Measurements from ENCODE around the gene NEK2. TPM values are rescaled to one million over a fixed set of nuclear protein-coding genes. Genes with fewer than 3 reads are reported as not detected.
A peak's percentile ranks its signal among the peaks of the same experiment; 100 is the strongest.

Gene NEK2
- total and polyA plus RNA-seq, 5 donors from 2014 or later, result 0.81 to 1.5 (median 1.5) TPM

- Mint-ChIP-seq H3K27ac (peak overlapping the region in 1 of 3 donors; percentile 38), H3K9me3 (peaks cover 0 to 1% (median 0%) of the 10 kb centered on the region in 7 donors), H3K27me3 (no peaks in the 10 kb centered on the region), H3K4me3 (no peak overlapping the region), H3K36me3 (no peaks in the 10 kb centered on the region), H3K4me1 (no peaks in the 10 kb centered on the region)
- no peak for ATAC-seq (ENCODE audit: low read depth in 2 of 2)
- DNase-seq, result no peak
- Histone ChIP-seq H3K36me3 (ENCODE audit: control insufficient read depth, insufficient read depth, low read length) (no peaks in the 10 kb centered on the region), H3K27me3 (ENCODE audit: control insufficient read depth, insufficient read depth, low read length) (no peaks in the 10 kb centered on the region), H3K4me3 (ENCODE audit: low read depth, low read length) (no peak overlapping the region), H3K27ac (ENCODE audit: insufficient read depth, low read length, poor library complexity, severe bottlenecking) (no peak overlapping the region), H3K9me3 (ENCODE audit: control insufficient read depth in 2 of 2, low read length in 2 of 2) (no peaks in the 10 kb centered on the region), H3K4me1 (ENCODE audit: control insufficient read depth, insufficient read depth, low read length, poor library complexity, severe bottlenecking) (no peaks in the 10 kb centered on the region)
Measured at GRCh38 chr1:211635597-211636205, 39.7 kb downstream of the NEK2 start.

- no peaks in the 10 kb centered on the region for H3K4me1 ChIP-seq (ENCODE audit: control insufficient read depth, insufficient read depth, low read length, poor library complexity, severe bottlenecking)
- H3K9me3 ChIP-seq (ENCODE audit: control insufficient read depth in 2 of 2, low read length in 2 of 2), result no peaks in the 10 kb centered on the region
- H3K27ac ChIP-seq (ENCODE audit: insufficient read depth, low read length, poor library complexity, severe bottlenecking), result no peak overlapping the region
- ATAC-seq (ENCODE audit: low read depth in 2 of 2), result no peak
- no peaks in the 10 kb centered on the region for H3K27me3 ChIP-seq (ENCODE audit: control insufficient read depth, insufficient read depth, low read length)
- H3K27me3 Mint-ChIP-seq, result no peaks in the 10 kb centered on the region
- H3K36me3 Mint-ChIP-seq, result no peaks in the 10 kb centered on the region
- H3K9me3 Mint-ChIP-seq, result peaks cover 0 to 1% (median 0%) of the 10 kb centered on the region in 7 donors
- no peak for DNase-seq
- H3K27ac Mint-ChIP-seq, result no peak overlapping the region
- H3K36me3 ChIP-seq (ENCODE audit: control insufficient read depth, insufficient read depth, low read length), result no peaks in the 10 kb centered on the region
- H3K4me1 Mint-ChIP-seq, result no peaks in the 10 kb centered on the region
- no peak overlapping the region for H3K4me3 Mint-ChIP-seq
- H3K4me3 ChIP-seq (ENCODE audit: low read depth, low read length), result no peak overlapping the region
Measured at GRCh38 chr1:211634931-211635330, 40.5 kb downstream of the NEK2 start.

GRCh38 chr1:211634461-211634860, 41.0 kb downstream of the NEK2 start:
- Mint-ChIP-seq H3K4me3 (no peak overlapping the region), H3K27ac (no peak overlapping the region), H3K4me1 (no peaks in the 10 kb centered on the region), H3K27me3 (no peaks in the 10 kb centered on the region), H3K9me3 (peaks cover 0 to 1% (median 0%) of the 10 kb centered on the region in 7 donors), H3K36me3 (no peaks in the 10 kb centered on the region)
- Histone ChIP-seq H3K27ac (ENCODE audit: insufficient read depth, low read length, poor library complexity, severe bottlenecking) (no peak overlapping the region), H3K36me3 (ENCODE audit: control insufficient read depth, insufficient read depth, low read length) (no peaks in the 10 kb centered on the region), H3K27me3 (ENCODE audit: control insufficient read depth, insufficient read depth, low read length) (no peaks in the 10 kb centered on the region), H3K9me3 (ENCODE audit: control insufficient read depth in 2 of 2, low read length in 2 of 2) (no peaks in the 10 kb centered on the region), H3K4me1 (ENCODE audit: control insufficient read depth, insufficient read depth, low read length, poor library complexity, severe bottlenecking) (no peaks in the 10 kb centered on the region), H3K4me3 (ENCODE audit: low read depth, low read length) (no peak overlapping the region)
- no peak for DNase-seq
- no peak for ATAC-seq (ENCODE audit: low read depth in 2 of 2)

GRCh38 chr1:211633524-211633846, 41.9 kb downstream of the NEK2 start:
- H3K4me1 ChIP-seq (ENCODE audit: control insufficient read depth, insufficient read depth, low read length, poor library complexity, severe bottlenecking), result no peaks in the 10 kb centered on the region
- no peak overlapping the region for H3K4me3 ChIP-seq (ENCODE audit: low read depth, low read length)
- H3K9me3 ChIP-seq (ENCODE audit: control insufficient read depth in 2 of 2, low read length in 2 of 2), result no peaks in the 10 kb centered on the region
- H3K27me3 Mint-ChIP-seq, result no peaks in the 10 kb centered on the region
- H3K4me1 Mint-ChIP-seq, result no peaks in the 10 kb centered on the region
- ATAC-seq (ENCODE audit: low read depth in 2 of 2) (no peak), DNase-seq (no peak)
- H3K36me3 Mint-ChIP-seq, result no peaks in the 10 kb centered on the region
- no peaks in the 10 kb centered on the region for H3K36me3 ChIP-seq (ENCODE audit: control insufficient read depth, insufficient read depth, low read length)
- no peak overlapping the region for H3K4me3 Mint-ChIP-seq
- no peak overlapping the region for H3K27ac Mint-ChIP-seq
- no peak overlapping the region for H3K27ac ChIP-seq (ENCODE audit: insufficient read depth, low read length, poor library complexity, severe bottlenecking)
- H3K27me3 ChIP-seq (ENCODE audit: control insufficient read depth, insufficient read depth, low read length), result no peaks in the 10 kb centered on the region
- peaks cover 0 to 1% (median 0%) of the 10 kb centered on the region in 7 donors for H3K9me3 Mint-ChIP-seq

- Mint-ChIP-seq H3K27me3 (no peaks in the 10 kb centered on the region), H3K36me3 (no peaks in the 10 kb centered on the region), H3K4me3 (no peak overlapping the region), H3K27ac (no peak overlapping the region), H3K9me3 (peaks cover 0 to 1% (median 0%) of the 10 kb centered on the region in 7 donors), H3K4me1 (no peaks in the 10 kb centered on the region)
- H3K4me1 ChIP-seq (ENCODE audit: control insufficient read depth, insufficient read depth, low read length, poor library complexity, severe bottlenecking), result no peaks in the 10 kb centered on the region
- no peaks in the 10 kb centered on the region for H3K9me3 ChIP-seq (ENCODE audit: control insufficient read depth in 2 of 2, low read length in 2 of 2)
- H3K36me3 ChIP-seq (ENCODE audit: control insufficient read depth, insufficient read depth, low read length), result no peaks in the 10 kb centered on the region
- no peak overlapping the region for H3K4me3 ChIP-seq (ENCODE audit: low read depth, low read length)
- ATAC-seq (ENCODE audit: low read depth in 2 of 2) (no peak), DNase-seq (no peak)
- no peaks in the 10 kb centered on the region for H3K27me3 ChIP-seq (ENCODE audit: control insufficient read depth, insufficient read depth, low read length)
- H3K27ac ChIP-seq (ENCODE audit: insufficient read depth, low read length, poor library complexity, severe bottlenecking), result no peak overlapping the region
Measured at GRCh38 chr1:211632808-211633523, 42.5 kb downstream of the NEK2 start.

GRCh38 chr1:211632117-211632807, 43.2 kb downstream of the NEK2 start:
- Histone ChIP-seq H3K36me3 (ENCODE audit: control insufficient read depth, insufficient read depth, low read length) (no peaks in the 10 kb centered on the region), H3K27ac (ENCODE audit: insufficient read depth, low read length, poor library complexity, severe bottlenecking) (no peak overlapping the region), H3K9me3 (ENCODE audit: control insufficient read depth in 2 of 2, low read length in 2 of 2) (no peaks in the 10 kb centered on the region), H3K4me1 (ENCODE audit: control insufficient read depth, insufficient read depth, low read length, poor library complexity, severe bottlenecking) (no peaks in the 10 kb centered on the region), H3K27me3 (ENCODE audit: control insufficient read depth, insufficient read depth, low read length) (no peaks in the 10 kb centered on the region), H3K4me3 (ENCODE audit: low read depth, low read length) (no peak overlapping the region)
- H3K4me3 Mint-ChIP-seq, result no peak overlapping the region
- no peaks in the 10 kb centered on the region for H3K27me3 Mint-ChIP-seq
- ATAC-seq (ENCODE audit: low read depth in 2 of 2), result no peak
- H3K9me3 Mint-ChIP-seq, result peaks cover 0 to 1% (median 0%) of the 10 kb centered on the region in 7 donors
- H3K36me3 Mint-ChIP-seq, result no peaks in the 10 kb centered on the region
- no peak overlapping the region for H3K27ac Mint-ChIP-seq
- DNase-seq, result no peak
- H3K4me1 Mint-ChIP-seq, result no peaks in the 10 kb centered on the region

- H3K27me3 ChIP-seq (ENCODE audit: control insufficient read depth, insufficient read depth, low read length), result no peaks in the 10 kb centered on the region
- no peaks in the 10 kb centered on the region for H3K4me1 ChIP-seq (ENCODE audit: control insufficient read depth, insufficient read depth, low read length, poor library complexity, severe bottlenecking)
- H3K4me3 ChIP-seq (ENCODE audit: low read depth, low read length), result no peak overlapping the region
- DNase-seq, result no peak
- H3K27me3 Mint-ChIP-seq, result no peaks in the 10 kb centered on the region
- H3K27ac ChIP-seq (ENCODE audit: insufficient read depth, low read length, poor library complexity, severe bottlenecking), result no peak overlapping the region
- ATAC-seq (ENCODE audit: low read depth in 2 of 2), result no peak
- no peak overlapping the region for H3K27ac Mint-ChIP-seq
- peaks cover 0 to 1% (median 0%) of the 10 kb centered on the region in 7 donors for H3K9me3 Mint-ChIP-seq
- no peaks in the 10 kb centered on the region for H3K36me3 Mint-ChIP-seq
- H3K36me3 ChIP-seq (ENCODE audit: control insufficient read depth, insufficient read depth, low read length), result no peaks in the 10 kb centered on the region
- H3K4me1 Mint-ChIP-seq, result no peaks in the 10 kb centered on the region
- H3K4me3 Mint-ChIP-seq, result no peak overlapping the region
- no peaks in the 10 kb centered on the region for H3K9me3 ChIP-seq (ENCODE audit: control insufficient read depth in 2 of 2, low read length in 2 of 2)
Measured at GRCh38 chr1:211631168-211631567, 44.3 kb downstream of the NEK2 start.

Measured in CD4-positive, CD25-positive, alpha-beta regulatory T cell (primary cell).